Keratinocyte (primary cell): ENCODE measurements around the gene CD8B. TPM values are rescaled to one million over a fixed set of nuclear protein-coding genes. Genes with fewer than 3 reads are reported as not detected.
"Not testable (repeated sequence)": the region's sequence is repeated elsewhere in the genome, so short reads cannot be mapped to it uniquely, and the experiment has no call there.

Experiments used
- DNase-seq: peaks from one replicate; pipeline ENCODE4 v3.0.0-alpha.2; 2011; ENCODE audit warnings: low read depth, missing footprints, low spot score
- FAIRE-seq: peaks from 2 replicates; lab custom pipeline; 2011; peaks lifted over from hg19 to GRCh38; lab: Jason Lieb, UNC
- H2AFZ ChIP-seq: 2 replicates; pipeline ENCODE4 v1.6.0; 2012; ENCODE audit warnings: low read length, control low read depth, inconsistent platforms; ENCODE audit not compliant: control insufficient read depth
- H3K27ac ChIP-seq: 2 replicates; pipeline ENCODE4 v1.5.1; 2011; ENCODE audit warnings: low read length; ENCODE audit not compliant: control insufficient read depth, insufficient read depth
- H3K27me3 ChIP-seq: 3 replicates; pipeline ENCODE4 v1.6.0; 2011; ENCODE audit warnings: low read length; ENCODE audit not compliant: control insufficient read depth, insufficient read depth; ENCODE audit errors: extremely low read depth
- H3K36me3 ChIP-seq, 2 experiments: 2 replicates in 1 of 2; 3 replicates in 1 of 2; pipeline ENCODE4 v1.5.1; 2011; ENCODE audit warnings: low read length in 2 of 2, mild to moderate bottlenecking in 1 of 2; ENCODE audit not compliant: control insufficient read depth in 2 of 2, insufficient read depth in 2 of 2; ENCODE audit errors: extremely low read depth in 1 of 2
- H3K4me1 ChIP-seq: 3 replicates; pipeline ENCODE4 v1.5.1; 2011; ENCODE audit warnings: low read length; ENCODE audit not compliant: control insufficient read depth, insufficient read depth; ENCODE audit errors: extremely low read depth
- H3K4me2 ChIP-seq: 3 replicates; pipeline ENCODE4 v1.6.0; 2011; ENCODE audit warnings: low read depth, low read length; ENCODE audit not compliant: control insufficient read depth, insufficient read depth; ENCODE audit errors: extremely low read depth
- H3K4me3 ChIP-seq, 3 experiments: fragments of 200-600 bp in 1 of 3; sonication (generic) in 1 of 3; 2 replicates in 2 of 3; 3 replicates in 1 of 3; pipeline ENCODE4 v1.5.1; 2011 to 2016; ENCODE audit warnings: low read length in 3 of 3, mild to moderate bottlenecking in 3 of 3, control low read depth in 2 of 3, inconsistent platforms in 1 of 3, low read depth in 1 of 3, mixed read lengths in 1 of 3, mixed run types in 1 of 3, moderate library complexity in 1 of 3; ENCODE audit not compliant: control insufficient read depth in 2 of 3, insufficient read depth in 2 of 3; ENCODE audit errors: extremely low read depth in 1 of 3
- H3K79me2 ChIP-seq: 2 replicates; pipeline ENCODE4 v1.6.0; 2012; ENCODE audit warnings: low read length; ENCODE audit not compliant: control insufficient read depth, insufficient read depth
- H3K9ac ChIP-seq: 3 replicates; pipeline ENCODE4 v1.6.0; 2011; ENCODE audit warnings: low read length; ENCODE audit not compliant: control insufficient read depth, insufficient read depth; ENCODE audit errors: extremely low read depth
- H3K9me1 ChIP-seq: 3 replicates; pipeline ENCODE4 v1.6.0; 2011; ENCODE audit warnings: low read length; ENCODE audit not compliant: control insufficient read depth, insufficient read depth; ENCODE audit errors: extremely low read depth
- H3K9me3 ChIP-seq: 2 replicates; pipeline ENCODE4 v1.5.1; 2012; ENCODE audit warnings: low read depth, low read length; ENCODE audit not compliant: control insufficient read depth
- H4K20me1 ChIP-seq: 3 replicates; pipeline ENCODE4 v1.6.0; 2011; ENCODE audit warnings: low read length; ENCODE audit not compliant: control insufficient read depth, insufficient read depth; ENCODE audit errors: extremely low read depth
- dilution Hi-C: fragments of 300-500 bp; cut with MboI; formaldehyde crosslinking; loops from one replicate; pipeline ENCODE4 v1.7.0; 2020; ENCODE audit warnings: low sequenced_read_pairs; ENCODE audit not compliant: extremely low pct_ligation_motif_present
- polyA plus RNA-seq, 5 experiments: library from polyadenylated mRNA; depleted of rRNA in 3 of 5; stranded (reverse) in 3 of 5; stranded (forward) in 1 of 5; unstranded in 1 of 5; fragments of >200 nt; gene quantifications; 1 replicate in 1 of 5; 2 replicates in 3 of 5; 3 replicates in 1 of 5; pipeline versions ENCODE4 v1.2.1 to v1.2.3, GENCODE V29; 2011 to 2012; ENCODE audit warnings: missing spikeins in 2 of 5, low read depth in 1 of 5, low replicate concordance in 1 of 5

Gene CD8B
- polyA plus RNA-seq, 1 donor (not counting 4 experiments of a cell fraction or from before 2014, with no cell fraction given) = not detected

DNA sequence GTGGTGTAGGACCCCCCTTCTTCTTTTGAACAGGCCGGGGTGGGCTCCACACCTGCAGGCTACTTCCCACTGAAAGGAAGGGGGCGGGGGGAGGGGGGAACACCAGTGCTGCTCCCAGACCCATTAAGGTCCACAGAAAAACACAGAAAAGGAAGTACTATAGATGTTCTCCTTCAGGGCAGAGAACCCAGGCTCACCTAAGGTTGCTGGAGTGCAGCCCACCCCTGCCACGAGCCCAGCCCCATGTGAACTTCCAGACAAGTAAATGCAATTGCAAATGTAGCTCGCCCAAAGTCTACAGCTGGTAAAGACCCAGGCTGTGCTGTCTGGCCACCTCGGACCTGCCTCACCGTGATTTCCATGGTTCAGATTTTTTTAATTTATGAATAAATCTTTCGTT lies 24.0 kb downstream of the CD8B start:
- DNase-seq, H3K27ac ChIP-seq, FAIRE-seq, H2AFZ ChIP-seq, H3K4me1 ChIP-seq, H4K20me1 ChIP-seq, H3K79me2 ChIP-seq, H3K9ac ChIP-seq, H3K27me3 ChIP-seq, H3K4me2 ChIP-seq, H3K9me3 ChIP-seq, H3K36me3 ChIP-seq, H3K4me3 ChIP-seq, H3K9me1 ChIP-seq, dilution Hi-C loops: not testable (repeated sequence)

DNA sequence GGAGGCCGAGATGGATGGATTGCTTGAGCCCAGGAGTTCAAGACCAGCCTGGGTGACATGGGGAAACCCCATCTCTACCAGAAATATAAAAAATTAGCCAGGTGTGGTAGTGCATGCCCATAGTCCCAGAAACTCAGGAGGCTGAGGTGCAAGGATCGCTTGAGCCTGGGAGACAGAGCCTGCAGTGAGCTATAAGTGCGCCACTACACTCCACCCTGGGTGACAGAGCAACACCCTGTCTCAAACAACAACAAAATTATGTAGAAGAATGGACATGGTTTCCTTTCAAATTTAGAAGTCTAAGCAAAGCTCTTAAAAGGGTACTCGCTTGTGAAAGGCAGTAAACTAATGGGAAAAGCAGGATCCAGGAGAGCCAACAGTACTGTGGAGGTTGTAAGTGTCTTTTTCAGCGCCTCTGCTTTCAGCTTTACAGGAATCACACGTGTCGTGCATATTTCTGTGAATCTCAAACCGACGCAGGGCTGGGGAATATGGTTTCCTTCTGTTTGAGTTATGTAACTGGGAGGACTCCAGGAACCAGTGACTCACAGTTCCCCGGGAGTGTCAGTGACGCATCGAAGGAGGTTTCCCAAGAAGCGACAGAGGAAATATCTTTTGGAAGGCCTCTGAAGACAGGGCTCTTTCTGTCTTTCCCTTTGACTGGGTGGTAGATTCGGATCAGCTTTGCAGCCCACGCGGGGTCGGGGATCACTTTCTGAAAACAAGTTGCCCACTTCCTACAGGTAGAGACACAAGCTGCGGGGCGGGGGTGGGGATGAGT lies 24.6 kb downstream of the CD8B start:
- H3K9me3 ChIP-seq, H3K79me2 ChIP-seq, H4K20me1 ChIP-seq, H3K4me3 ChIP-seq, H3K27me3 ChIP-seq, dilution Hi-C loops, DNase-seq, H3K4me1 ChIP-seq, H3K36me3 ChIP-seq, H3K9me1 ChIP-seq, H3K9ac ChIP-seq: not testable (repeated sequence)
- Histone ChIP-seq H3K4me2 (peak overlapping the region; percentile 58), H3K27ac (peak overlapping the region; percentile 26), H2AFZ (peak overlapping the region; percentile 85)
- peak; percentile 99 for FAIRE-seq

GRCh38 chr2:86835548-86835889 lies 26.2 kb downstream of the CD8B start:
- H3K79me2 ChIP-seq, H3K9me3 ChIP-seq, H3K9ac ChIP-seq, FAIRE-seq, H4K20me1 ChIP-seq, H3K4me2 ChIP-seq, H2AFZ ChIP-seq, DNase-seq, H3K27ac ChIP-seq, H3K36me3 ChIP-seq, H3K4me3 ChIP-seq, H3K9me1 ChIP-seq, H3K27me3 ChIP-seq, dilution Hi-C loops, H3K4me1 ChIP-seq: not testable (repeated sequence)
